ENCODE measurements around the gene PPM1N.

DNA sequence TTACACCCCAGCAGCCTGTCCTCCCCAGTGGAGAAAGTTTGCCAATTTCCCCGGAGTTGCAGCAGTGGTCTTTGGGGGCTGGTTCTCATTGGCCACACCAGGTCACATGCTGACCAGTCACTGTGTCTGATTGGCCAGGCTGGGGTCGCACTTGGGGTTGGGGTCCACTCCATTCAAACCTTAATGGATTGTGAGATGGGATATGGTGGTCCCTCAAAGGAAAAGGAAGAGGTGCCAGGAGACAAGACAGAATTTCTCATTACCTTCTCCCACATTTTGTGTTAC is 3.4 kb downstream of the PPM1N start:
- TF ChIP-seq POLR2A (IDR thresholded peaks at IDR 0.05; ENCODE audit: low read length) (no peak), GATA1 (IDR thresholded peaks at IDR 0.05; ENCODE audit: low read depth, low read length) (no peak)

Data from erythroblast (primary cell).